Astrocyte (in vitro differentiated cells and primary cell): Measurements from ENCODE around the gene PRKCA.

Experiments
- EZH2 ChIP-seq: IDR thresholded peaks from 2 replicates; pipeline ENCODE4 v1.6.1; 2012; ENCODE audit warnings: mild to moderate bottlenecking, low read length, inconsistent platforms; ENCODE audit not compliant: insufficient read depth
- TF ChIP-seq, protein P1 (sequence below): IDR thresholded peaks from 2 replicates; pipeline ENCODE4 v1.5.1; 2011; ENCODE audit warnings: low read depth, mild to moderate bottlenecking, inconsistent platforms, low read length, moderate library complexity; ENCODE audit not compliant: insufficient read depth

DNA sequence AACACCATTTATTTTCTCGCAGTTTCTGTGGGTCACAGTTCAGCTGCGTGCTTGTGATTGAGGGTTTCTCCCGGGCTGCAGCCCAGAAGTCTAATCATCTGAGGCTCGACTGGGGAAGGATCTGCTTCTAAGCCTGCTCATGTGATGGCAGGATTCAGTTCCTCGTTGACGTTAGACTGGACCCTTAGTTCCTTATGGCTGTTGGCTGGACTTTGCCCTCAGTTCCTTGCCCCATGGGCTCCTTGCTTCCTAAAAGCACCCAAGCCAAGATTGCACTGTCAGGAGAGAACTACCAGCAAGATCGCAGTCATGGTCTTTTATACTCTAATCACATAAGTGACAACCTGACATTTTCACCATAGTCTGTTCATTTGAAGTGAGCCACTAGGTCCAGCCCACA is 250.0 kb downstream of the PRKCA start:
- TF ChIP-seq, protein P1, sequence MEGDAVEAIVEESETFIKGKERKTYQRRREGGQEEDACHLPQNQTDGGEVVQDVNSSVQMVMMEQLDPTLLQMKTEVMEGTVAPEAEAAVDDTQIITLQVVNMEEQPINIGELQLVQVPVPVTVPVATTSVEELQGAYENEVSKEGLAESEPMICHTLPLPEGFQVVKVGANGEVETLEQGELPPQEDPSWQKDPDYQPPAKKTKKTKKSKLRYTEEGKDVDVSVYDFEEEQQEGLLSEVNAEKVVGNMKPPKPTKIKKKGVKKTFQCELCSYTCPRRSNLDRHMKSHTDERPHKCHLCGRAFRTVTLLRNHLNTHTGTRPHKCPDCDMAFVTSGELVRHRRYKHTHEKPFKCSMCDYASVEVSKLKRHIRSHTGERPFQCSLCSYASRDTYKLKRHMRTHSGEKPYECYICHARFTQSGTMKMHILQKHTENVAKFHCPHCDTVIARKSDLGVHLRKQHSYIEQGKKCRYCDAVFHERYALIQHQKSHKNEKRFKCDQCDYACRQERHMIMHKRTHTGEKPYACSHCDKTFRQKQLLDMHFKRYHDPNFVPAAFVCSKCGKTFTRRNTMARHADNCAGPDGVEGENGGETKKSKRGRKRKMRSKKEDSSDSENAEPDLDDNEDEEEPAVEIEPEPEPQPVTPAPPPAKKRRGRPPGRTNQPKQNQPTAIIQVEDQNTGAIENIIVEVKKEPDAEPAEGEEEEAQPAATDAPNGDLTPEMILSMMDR: no peak
- no peak for TF ChIP-seq EZH2
